Endodermal cell (in vitro differentiated cells): ENCODE measurements around the gene MCTP1. TPM values are rescaled to one million over a fixed set of nuclear protein-coding genes. Genes with fewer than 3 reads are reported as not detected.

Source experiments
- DNase-seq: peaks from one replicate; pipeline ENCODE4 v3.0.0-alpha.2; 2017
- H3K27ac ChIP-seq: 2 replicates; pipeline ENCODE4 v1.5.1; 2013; ENCODE audit warnings: mild to moderate bottlenecking, low read depth, low read length, moderate library complexity
- H3K27me3 ChIP-seq: 2 replicates; pipeline ENCODE4 v1.6.1; 2013; ENCODE audit warnings: mild to moderate bottlenecking, low read length, moderate library complexity; ENCODE audit not compliant: insufficient read depth, control insufficient read depth, poor library complexity, severe bottlenecking
- H3K36me3 ChIP-seq: 2 replicates; pipeline ENCODE4 v1.7.0; 2013; ENCODE audit warnings: mild to moderate bottlenecking, low read length, moderate library complexity; ENCODE audit not compliant: control insufficient read depth, insufficient read depth
- H3K4me1 ChIP-seq: one replicate; pipeline ENCODE4 v1.7.0; 2013; ENCODE audit warnings: low read length; ENCODE audit not compliant: control insufficient read depth, insufficient read depth
- H3K4me3 ChIP-seq: 2 replicates; pipeline ENCODE4 v1.5.1; 2013; ENCODE audit warnings: mild to moderate bottlenecking, low read length, moderate library complexity
- H3K9ac ChIP-seq: 2 replicates; pipeline ENCODE4 v1.6.1; 2013; ENCODE audit warnings: mild to moderate bottlenecking, low read length, moderate library complexity; ENCODE audit not compliant: poor library complexity, severe bottlenecking; ENCODE audit errors: extremely low read depth
- H3K9me3 ChIP-seq: 2 replicates; pipeline ENCODE4 v1.6.1; 2013; ENCODE audit warnings: mild to moderate bottlenecking, low read length, moderate library complexity; ENCODE audit not compliant: control insufficient read depth
- H3K27ac Mint-ChIP-seq: 2 replicates; pipeline ENCODE4 v1.8.0; 2020; ENCODE audit warnings: mixed read lengths
- H3K27me3 Mint-ChIP-seq: 2 replicates; pipeline ENCODE4 v1.8.0; 2021; ENCODE audit warnings: mild to moderate bottlenecking, mixed read lengths; ENCODE audit not compliant: insufficient read depth
- H3K36me3 Mint-ChIP-seq: 2 replicates; pipeline ENCODE4 v1.8.0; 2020; ENCODE audit warnings: low read depth, mixed read lengths
- H3K4me1 Mint-ChIP-seq: 2 replicates; pipeline ENCODE4 v1.8.0; 2020; ENCODE audit warnings: mixed read lengths
- H3K4me3 Mint-ChIP-seq: 2 replicates; pipeline ENCODE4 v1.8.0; 2020; ENCODE audit warnings: mild to moderate bottlenecking, moderate library complexity, mixed read lengths
- H3K9me3 Mint-ChIP-seq: 2 replicates; pipeline ENCODE4 v1.8.0; 2020; ENCODE audit warnings: mild to moderate bottlenecking, mixed read lengths
- CTCF ChIP-seq: fragments of 200-600 bp; sonication (generic); conservative IDR thresholded peaks from 2 replicates; pipeline ENCODE4 v1.5.0; 2021; ENCODE audit warnings: antibody characterized with exemption, mild to moderate bottlenecking
- WGBS, 2 experiments: methylation state at CpG; one replicate each; pipeline versions ENCODE4 v1.1.5 to v1.1.7; 2013; ENCODE audit warnings: missing lambda C conversion rate in 2 of 2, mixed read lengths in 1 of 2; ENCODE audit not compliant: insufficient coverage in 1 of 2, insufficient read length in 1 of 2; 5-methylcytosine and 5-hydroxymethylcytosine counted together
- total RNA-seq, 2 donors: library from RNA; stranded (reverse); fragmentation: NEBNext Ultra II Directional in 1 of 2; extraction: Animal tissue kit (Norgen Biotek cat#: 25700) in 1 of 2; gene quantifications; 2 replicates in 1 of 2; 3 replicates in 1 of 2; pipeline ENCODE4 v1.2.1, GENCODE V29; 2021

The MCTP1 gene
- total RNA-seq, 2 donors from 2014 or later = 0.71 to 3.7 TPM

GRCh38 chr5:94667937-94668336, 617.0 kb downstream of the MCTP1 start:
- no peaks in the 10 kb centered on the region for H3K4me1 Mint-ChIP-seq
- 63 to 74% methylated on average over 2 to 3 of the region's 3 CpGs for WGBS, 2 experiments

DNA sequence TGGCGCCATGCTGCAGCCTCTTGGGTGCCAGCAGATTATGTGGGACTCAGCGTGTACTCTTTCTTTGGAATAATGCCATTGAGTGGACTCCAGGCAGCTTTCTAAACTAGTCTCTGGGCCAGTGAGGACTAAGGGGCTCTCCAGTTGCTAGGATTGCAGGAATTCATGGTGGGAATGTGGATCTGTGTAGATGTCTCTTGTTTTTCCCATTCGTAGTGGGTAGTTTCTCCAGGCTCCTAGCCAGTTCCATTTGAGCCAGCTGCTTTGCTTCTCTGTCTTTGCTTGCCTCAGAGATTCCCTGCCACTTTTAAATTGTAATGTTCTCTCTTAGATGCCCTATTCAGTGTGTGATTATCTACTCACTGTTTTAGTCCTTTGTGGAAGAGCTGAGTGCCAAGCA, 623.8 kb downstream of the MCTP1 start:
- Histone ChIP-seq H3K27me3 (no peaks in the 10 kb centered on the region), H3K36me3 (peaks cover 65% of the 10 kb centered on the region), H3K9ac (no peak overlapping the region), H3K4me3 (no peak overlapping the region), H3K4me1 (no peaks in the 10 kb centered on the region), H3K9me3 (peaks cover 37% of the 10 kb centered on the region), H3K27ac (peak overlapping the region; percentile 29)
- H3K4me1 Mint-ChIP-seq = no peaks in the 10 kb centered on the region
- no peak for DNase-seq
- 92 to 100% methylated on average over 2 to 3 of the region's 3 CpGs for WGBS, 2 experiments
- peaks cover 29% of the 10 kb centered on the region for H3K9me3 Mint-ChIP-seq
- H3K36me3 Mint-ChIP-seq = peaks cover 53% of the 10 kb centered on the region
- no peak overlapping the region for H3K4me3 Mint-ChIP-seq
- peak overlapping the region; percentile 65 for H3K27ac Mint-ChIP-seq
- no peaks in the 10 kb centered on the region for H3K27me3 Mint-ChIP-seq
- TF ChIP-seq CTCF = no peak

More at GRCh38 chr5:94667937-94668336, 617.0 kb downstream of the MCTP1 start:
- H3K27me3 ChIP-seq = no peaks in the 10 kb centered on the region
- peaks cover 67% of the 10 kb centered on the region for H3K36me3 ChIP-seq
- Mint-ChIP-seq H3K9me3 (no peaks in the 10 kb centered on the region), H3K27me3 (no peaks in the 10 kb centered on the region), H3K4me3 (no peak overlapping the region), H3K36me3 (peaks cover 25% of the 10 kb centered on the region), H3K27ac (no peak overlapping the region)
- H3K9me3 ChIP-seq = no peaks in the 10 kb centered on the region
- no peak overlapping the region for H3K9ac ChIP-seq
- no peak overlapping the region for H3K27ac ChIP-seq
- DNase-seq = no peak
- no peak for TF ChIP-seq CTCF
- H3K4me3 ChIP-seq = no peak overlapping the region
- H3K4me1 ChIP-seq = no peaks in the 10 kb centered on the region

DNA sequence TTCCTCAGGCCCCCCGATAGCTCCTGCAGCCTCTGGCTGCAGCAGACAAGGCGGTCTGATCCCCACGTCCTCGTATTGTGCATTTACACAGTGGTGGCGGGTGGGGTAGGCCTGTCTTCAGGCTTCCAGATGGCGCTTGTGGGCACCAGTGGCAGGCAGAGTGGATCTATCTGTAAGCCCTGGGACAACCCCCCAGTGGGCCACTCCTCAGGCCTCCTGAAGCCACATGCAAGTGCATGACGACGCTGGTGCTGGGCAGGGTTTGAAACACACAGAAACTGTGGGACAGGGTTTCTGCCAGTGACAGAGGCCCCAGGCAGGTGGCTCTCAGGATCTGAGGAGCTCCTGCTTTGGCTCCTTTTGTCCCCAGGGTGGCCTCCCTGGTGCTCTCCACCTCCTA, 624.4 kb downstream of the MCTP1 start:
- H3K4me3 ChIP-seq = no peak overlapping the region
- no peak for DNase-seq
- H3K9me3 ChIP-seq = peaks cover 42% of the 10 kb centered on the region
- Mint-ChIP-seq H3K9me3 (peaks cover 35% of the 10 kb centered on the region), H3K4me3 (no peak overlapping the region), H3K27me3 (no peaks in the 10 kb centered on the region), H3K36me3 (peaks cover 56% of the 10 kb centered on the region), H3K4me1 (no peaks in the 10 kb centered on the region), H3K27ac (no peak overlapping the region)
- H3K27ac ChIP-seq = no peak overlapping the region
- WGBS, 2 experiments = 84 to 90% methylated on average over 5 to 8 of the region's 8 CpGs
- no peak overlapping the region for H3K9ac ChIP-seq
- no peaks in the 10 kb centered on the region for H3K27me3 ChIP-seq
- no peak for TF ChIP-seq CTCF
- no peaks in the 10 kb centered on the region for H3K4me1 ChIP-seq
- peaks cover 65% of the 10 kb centered on the region for H3K36me3 ChIP-seq
